Endothelial cell of umbilical vein (primary cell): ENCODE measurements around the gene KISS1. TPM values are rescaled to one million over a fixed set of nuclear protein-coding genes. Genes with fewer than 3 reads are reported as not detected.

ENCODE experiments used
- BruUV-seq: library from RNA; stranded (reverse); fragments of 400-500 nt; replicated peaks from 2 replicates; lab custom pipeline; 2021; lab: Mats Ljungman, UMichigan
- CTCF ChIA-PET: fragments of 300-600, 350-600 bp; sonication (Branson Sonifier 250); formaldehyde crosslinking; loops from one replicate; lab custom pipeline; 2021; ENCODE audit warnings: antibody characterized with exemption, inconsistent platforms; lab: Charles Lee
- POLR2A ChIA-PET: fragments of 300-600, 350-600 bp; sonication (Branson Sonifier 250); formaldehyde crosslinking; loops from one replicate; lab custom pipeline; 2021; ENCODE audit warnings: antibody characterized with exemption, inconsistent platforms; lab: Charles Lee
- DNase-seq: peaks from one replicate; pipeline ENCODE4 v3.0.0-alpha.2; 2011; ENCODE audit warnings: low read depth, low spot score
- FAIRE-seq: peaks from 2 replicates; lab custom pipeline; 2011; peaks lifted over from hg19 to GRCh38; lab: Jason Lieb, UNC
- H2AFZ ChIP-seq: 2 replicates; pipeline ENCODE4 v1.6.0; 2012; ENCODE audit warnings: low read depth, low read length, control low read depth, inconsistent platforms
- H3K27ac ChIP-seq: 2 replicates; pipeline ENCODE4 v1.5.1; 2011; ENCODE audit warnings: low read depth, mild to moderate bottlenecking, control low read depth, low read length, moderate library complexity; ENCODE audit not compliant: insufficient read depth
- H3K27me3 ChIP-seq, 2 experiments: 2 replicates each; pipeline versions ENCODE4 v1.6.0 to v1.6.1; 2011; ENCODE audit warnings: low read length in 2 of 2, mixed read lengths in 1 of 2; ENCODE audit not compliant: control insufficient read depth in 2 of 2, insufficient read depth in 2 of 2
- H3K36me3 ChIP-seq, 2 experiments: 2 replicates in 1 of 2; 3 replicates in 1 of 2; pipeline ENCODE4 v1.5.1; 2011; ENCODE audit warnings: low read length in 2 of 2, mild to moderate bottlenecking in 1 of 2, moderate library complexity in 1 of 2; ENCODE audit not compliant: control insufficient read depth in 2 of 2, insufficient read depth in 2 of 2; ENCODE audit errors: extremely low read depth in 1 of 2
- H3K4me1 ChIP-seq: 3 replicates; pipeline ENCODE4 v1.5.1; 2011; ENCODE audit warnings: mild to moderate bottlenecking, low read length; ENCODE audit not compliant: control insufficient read depth, insufficient read depth; ENCODE audit errors: extremely low read depth
- H3K4me2 ChIP-seq: 2 replicates; pipeline ENCODE4 v1.6.1; 2011; ENCODE audit warnings: low read length, control low read depth, mixed read lengths; ENCODE audit not compliant: insufficient read depth
- H3K4me3 ChIP-seq, 3 experiments: fragments of 200-600 bp in 1 of 3; sonication (generic), shearing (Covaris generic) in 1 of 3; replicated peaks in 1 of 3; 2 replicates each; pipeline ENCODE4 v1.5.1; 2011 to 2016; ENCODE audit warnings: control low read depth in 3 of 3, low read length in 3 of 3, mild to moderate bottlenecking in 2 of 3, inconsistent platforms in 1 of 3, low read depth in 1 of 3, moderate library complexity in 1 of 3; ENCODE audit not compliant: insufficient read depth in 1 of 3
- H3K79me2 ChIP-seq: 2 replicates; pipeline ENCODE4 v1.6.0; 2012; ENCODE audit warnings: low read length, inconsistent platforms; ENCODE audit not compliant: control insufficient read depth, insufficient read depth
- H3K9ac ChIP-seq: replicated peaks from 2 replicates; pipeline ENCODE3; 2011; ENCODE audit warnings: low read length, control low read depth; ENCODE audit not compliant: insufficient read depth; ENCODE audit errors: extremely low read depth
- H3K9me1 ChIP-seq: replicated peaks from 3 replicates; pipeline ENCODE4 v1.6.0; 2011; ENCODE audit warnings: mild to moderate bottlenecking, low read length; ENCODE audit not compliant: control insufficient read depth, insufficient read depth; ENCODE audit errors: extremely low read depth
- H3K9me3 ChIP-seq: replicated peaks from 2 replicates; pipeline ENCODE4 v1.5.1; 2012; ENCODE audit warnings: low read length, inconsistent platforms; ENCODE audit not compliant: control insufficient read depth, insufficient read depth
- H4K20me1 ChIP-seq: replicated peaks from 2 replicates; pipeline ENCODE3; 2011; ENCODE audit warnings: mild to moderate bottlenecking, low read length; ENCODE audit not compliant: control insufficient read depth, insufficient read depth; ENCODE audit errors: extremely low read depth
- EZH2 ChIP-seq: IDR thresholded peaks from 2 replicates; pipeline ENCODE4 v1.6.1; 2012; ENCODE audit warnings: borderline replicate concordance, low read depth, mild to moderate bottlenecking, moderate library complexity, low read length, inconsistent platforms; ENCODE audit not compliant: severe bottlenecking
- FOS ChIP-seq: IDR thresholded peaks from 2 replicates; pipeline ENCODE4 v1.6.1; 2011; ENCODE audit warnings: mild to moderate bottlenecking, low read length, moderate library complexity, borderline replicate concordance; ENCODE audit not compliant: insufficient read depth
- GATA2 ChIP-seq: IDR thresholded peaks from 2 replicates; pipeline ENCODE4 v1.7.0; 2011; ENCODE audit warnings: low read depth, mild to moderate bottlenecking, moderate library complexity, mixed read lengths, low read length; ENCODE audit not compliant: insufficient read length, insufficient read depth
- JUN ChIP-seq: IDR thresholded peaks from 2 replicates; pipeline ENCODE4 v1.6.1; 2011; ENCODE audit warnings: borderline replicate concordance, low read depth; ENCODE audit not compliant: insufficient read length, insufficient read depth
- MAX ChIP-seq: IDR thresholded peaks from 2 replicates; pipeline ENCODE4 v1.6.1; 2011; ENCODE audit not compliant: insufficient read depth, insufficient read length
- MYC ChIP-seq: IDR thresholded peaks from one replicate; pipeline ENCODE4 v1.6.1; 2011; ENCODE audit warnings: mild to moderate bottlenecking, low read depth, low read length
- POLR2A ChIP-seq: IDR thresholded peaks from 2 replicates; pipeline ENCODE4 v1.6.1; 2012; ENCODE audit warnings: low read depth, mild to moderate bottlenecking, control low read depth, low read length
- POLR2AphosphoS5 ChIP-seq: IDR thresholded peaks from 2 replicates; pipeline ENCODE4 v1.6.1; 2012; ENCODE audit warnings: low read depth, mild to moderate bottlenecking, control low read depth, low read length, moderate library complexity; ENCODE audit not compliant: insufficient read depth
- dilution Hi-C: fragments of 300-500 bp; cut with MboI; formaldehyde crosslinking; loops from one replicate; pipeline ENCODE4 v1.15.0; 2019; ENCODE audit warnings: low sequenced_read_pairs; ENCODE audit not compliant: extremely low pct_ligation_motif_present
- intact Hi-C: fragments of 100-400 bp; cut with micrococcal nuclease; formaldehyde crosslinking; loops from one replicate; pipeline ENCODE4 v1.10.0; 2022
- polyA plus RNA-seq, 4 experiments: library from polyadenylated mRNA; depleted of rRNA in 3 of 4; stranded (reverse) in 3 of 4; unstranded in 1 of 4; fragments of >200 nt; gene quantifications; 2 replicates each; pipeline versions ENCODE4 v1.2.1 to v1.2.3, GENCODE V29; 2011 to 2012; ENCODE audit warnings: missing spikeins in 1 of 4
- total RNA-seq: library from RNA; stranded (reverse); gene quantifications from 2 replicates; pipeline ENCODE4 v1.2.3, GENCODE V29; 2021
- TF ChIP-seq, protein P1 (sequence below), 2 donors: IDR thresholded peaks; 1 replicate in 1 of 2; 2 replicates in 1 of 2; pipeline ENCODE4 v1.5.1; 2011; ENCODE audit warnings: low read length in 2 of 2, mild to moderate bottlenecking in 2 of 2, moderate library complexity in 2 of 2, control low read depth in 1 of 2, inconsistent platforms in 1 of 2, low read depth in 1 of 2; ENCODE audit not compliant: insufficient read depth in 1 of 2; ENCODE audit errors: extremely low read depth in 1 of 2

KISS1 gene
- total and polyA plus RNA-seq, 2 donors (not counting 3 experiments of a cell fraction or from before 2014, with no cell fraction given), result 0.22 to 1.00 TPM

DNA sequence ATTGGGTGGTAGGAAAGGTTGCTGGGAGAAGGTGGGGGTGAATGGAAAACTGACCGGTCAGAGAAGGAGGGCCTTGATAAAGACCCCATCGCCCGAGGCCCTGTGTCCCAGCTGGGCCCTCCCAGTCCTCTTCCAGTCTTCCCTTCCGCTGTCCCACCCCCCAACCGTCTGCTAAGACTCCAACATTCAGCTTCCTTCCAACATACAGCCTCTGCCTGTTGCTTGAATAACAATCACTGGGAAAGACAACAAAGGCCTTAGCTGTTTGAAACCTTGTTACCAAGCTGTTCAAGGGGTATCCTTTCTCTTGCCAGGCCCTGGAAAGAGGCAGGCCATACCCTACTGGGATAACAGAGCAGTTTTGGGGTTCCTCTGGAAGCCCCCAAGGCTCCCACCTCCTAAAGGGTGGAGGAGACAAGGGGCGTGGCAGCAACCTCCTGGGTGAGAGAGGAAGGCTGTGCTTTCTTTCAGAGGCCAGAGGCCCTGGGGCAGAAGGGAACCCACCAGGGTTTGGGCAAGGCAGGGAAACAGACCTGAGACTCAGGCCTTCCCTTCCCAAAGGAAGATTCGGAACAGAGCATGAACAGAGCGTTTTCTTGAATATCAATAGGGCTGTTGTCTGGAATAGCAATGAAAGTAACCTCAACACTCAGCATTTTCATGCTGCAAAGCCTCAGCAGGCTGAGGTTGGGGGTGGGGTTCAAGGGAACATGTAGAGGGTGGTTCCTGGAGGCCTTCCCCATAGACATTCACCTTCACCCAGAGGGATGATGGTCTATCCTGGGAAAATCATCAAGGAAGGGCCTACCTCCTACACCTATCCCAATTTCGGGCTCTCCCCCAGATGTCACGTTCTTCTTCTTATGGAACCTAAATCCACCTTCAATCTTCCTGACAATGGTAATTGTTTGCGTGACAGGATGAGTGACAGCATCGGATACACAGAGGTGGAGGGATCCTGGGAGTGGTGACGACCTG is 48.6 kb downstream of the KISS1 start:
- Histone ChIP-seq H3K4me3 (no peak overlapping the region), H3K9me3 (no peaks in the 10 kb centered on the region), H3K9ac (no peak overlapping the region), H3K9me1 (no peaks in the 10 kb centered on the region), H3K27ac (no peak overlapping the region), H2AFZ (no peak overlapping the region), H4K20me1 (no peaks in the 10 kb centered on the region), H3K36me3 (no peaks in the 10 kb centered on the region), H3K4me1 (peaks cover 3% of the 10 kb centered on the region), H3K27me3 (no peaks in the 10 kb centered on the region), H3K79me2 (no peaks in the 10 kb centered on the region), H3K4me2 (no peak overlapping the region)
- dilution Hi-C loops, result loop anchor here (25.0 kb wide), 1 partner anchor 285 kb away; the partner anchor contains the start of gene SNRPE
- DNase-seq, result no peak
- no TSS peak for BruUV-seq
- TF ChIP-seq GATA2 (no peak), POLR2A (no peak), EZH2 (no peak), MAX (no peak), POLR2AphosphoS5 (no peak), JUN (no peak), FOS (no peak), MYC (no peak)
- TF ChIP-seq, protein P1, sequence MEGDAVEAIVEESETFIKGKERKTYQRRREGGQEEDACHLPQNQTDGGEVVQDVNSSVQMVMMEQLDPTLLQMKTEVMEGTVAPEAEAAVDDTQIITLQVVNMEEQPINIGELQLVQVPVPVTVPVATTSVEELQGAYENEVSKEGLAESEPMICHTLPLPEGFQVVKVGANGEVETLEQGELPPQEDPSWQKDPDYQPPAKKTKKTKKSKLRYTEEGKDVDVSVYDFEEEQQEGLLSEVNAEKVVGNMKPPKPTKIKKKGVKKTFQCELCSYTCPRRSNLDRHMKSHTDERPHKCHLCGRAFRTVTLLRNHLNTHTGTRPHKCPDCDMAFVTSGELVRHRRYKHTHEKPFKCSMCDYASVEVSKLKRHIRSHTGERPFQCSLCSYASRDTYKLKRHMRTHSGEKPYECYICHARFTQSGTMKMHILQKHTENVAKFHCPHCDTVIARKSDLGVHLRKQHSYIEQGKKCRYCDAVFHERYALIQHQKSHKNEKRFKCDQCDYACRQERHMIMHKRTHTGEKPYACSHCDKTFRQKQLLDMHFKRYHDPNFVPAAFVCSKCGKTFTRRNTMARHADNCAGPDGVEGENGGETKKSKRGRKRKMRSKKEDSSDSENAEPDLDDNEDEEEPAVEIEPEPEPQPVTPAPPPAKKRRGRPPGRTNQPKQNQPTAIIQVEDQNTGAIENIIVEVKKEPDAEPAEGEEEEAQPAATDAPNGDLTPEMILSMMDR (IDR thresholded peaks at IDR 0.05; ENCODE audit: extremely low read depth in 1 of 2, insufficient read depth in 1 of 2, low read depth in 1 of 2, low read length in 2 of 2), result no peak
- no peak for FAIRE-seq
- intact Hi-C loops, result no loop called here
- CTCF ChIA-PET, result interaction anchor here (1.1 kb wide), 1 partner anchor 19 kb away, joined by 3 read pairs; no protein-coding TSS in a partner anchor
- POLR2A ChIA-PET, result no interaction called here
